Uterus (tissue), 2 donors: ENCODE results near the gene PTH1R.

ENCODE experiments used
- POLR2A ChIP-seq, 2 donors: fragments of 450-650 bp; IDR thresholded peaks; one replicate each; pipeline ENCODE4 v1.6.1; 2016; ENCODE audit warnings: antibody characterized with exemption in 2 of 2, mild to moderate bottlenecking in 1 of 2, moderate library complexity in 1 of 2
- TF ChIP-seq, protein P1 (sequence below), 4 experiments: fragments of 200-600 bp in 2 of 4; fragments of 450-650 bp in 2 of 4; sonication (generic) in 2 of 4; IDR thresholded peaks; one replicate each; pipeline ENCODE4 v1.5.1; 2016 to 2019; ENCODE audit warnings: antibody characterized with exemption in 4 of 4, mild to moderate bottlenecking in 2 of 4, moderate library complexity in 1 of 4

DNA sequence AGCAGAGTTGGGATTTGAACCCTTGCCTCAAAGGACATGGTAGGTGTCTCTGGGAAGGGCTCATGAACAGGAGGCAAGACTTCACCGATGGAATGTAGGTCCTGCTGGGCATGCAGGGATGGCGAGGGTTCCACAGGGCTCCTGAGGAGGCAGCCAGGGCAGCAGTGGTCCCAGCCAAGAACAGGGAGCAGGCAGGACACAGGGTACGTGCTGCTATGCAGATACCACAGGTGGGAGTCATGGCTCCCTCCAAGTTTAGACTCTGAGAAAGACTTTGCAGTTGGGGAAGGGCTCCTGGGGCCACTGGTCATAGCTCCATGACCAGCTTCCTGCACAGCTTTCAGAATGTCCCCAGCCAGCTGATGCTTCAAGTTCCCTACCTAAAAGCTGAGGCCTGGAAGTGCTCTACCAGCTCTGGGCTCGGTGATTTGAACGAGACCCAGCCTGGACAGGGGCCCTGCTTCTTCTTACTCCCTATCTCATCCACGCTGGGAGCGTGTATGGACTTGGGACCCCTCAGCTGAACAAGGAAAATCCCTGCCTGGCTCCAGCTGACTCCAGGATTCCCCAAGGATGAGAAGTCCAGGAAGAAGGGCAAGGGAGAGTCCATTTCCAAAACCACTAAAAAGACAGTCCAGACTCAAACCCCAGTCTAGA lies 15.0 kb upstream of the PTH1R start:
- TF ChIP-seq, protein P1, sequence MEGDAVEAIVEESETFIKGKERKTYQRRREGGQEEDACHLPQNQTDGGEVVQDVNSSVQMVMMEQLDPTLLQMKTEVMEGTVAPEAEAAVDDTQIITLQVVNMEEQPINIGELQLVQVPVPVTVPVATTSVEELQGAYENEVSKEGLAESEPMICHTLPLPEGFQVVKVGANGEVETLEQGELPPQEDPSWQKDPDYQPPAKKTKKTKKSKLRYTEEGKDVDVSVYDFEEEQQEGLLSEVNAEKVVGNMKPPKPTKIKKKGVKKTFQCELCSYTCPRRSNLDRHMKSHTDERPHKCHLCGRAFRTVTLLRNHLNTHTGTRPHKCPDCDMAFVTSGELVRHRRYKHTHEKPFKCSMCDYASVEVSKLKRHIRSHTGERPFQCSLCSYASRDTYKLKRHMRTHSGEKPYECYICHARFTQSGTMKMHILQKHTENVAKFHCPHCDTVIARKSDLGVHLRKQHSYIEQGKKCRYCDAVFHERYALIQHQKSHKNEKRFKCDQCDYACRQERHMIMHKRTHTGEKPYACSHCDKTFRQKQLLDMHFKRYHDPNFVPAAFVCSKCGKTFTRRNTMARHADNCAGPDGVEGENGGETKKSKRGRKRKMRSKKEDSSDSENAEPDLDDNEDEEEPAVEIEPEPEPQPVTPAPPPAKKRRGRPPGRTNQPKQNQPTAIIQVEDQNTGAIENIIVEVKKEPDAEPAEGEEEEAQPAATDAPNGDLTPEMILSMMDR (IDR thresholded peaks at IDR 0.05): no peak
- TF ChIP-seq POLR2A (IDR thresholded peaks at IDR 0.05): no peak
